ENCODE measurements around the gene PROK2. TPM values are rescaled to one million over a fixed set of nuclear protein-coding genes. Genes with fewer than 3 reads are reported as not detected.

The PROK2 gene
- total RNA-seq, 4 donors from 2014 or later: 1.1 to 1.3 TPM; not detected in 2

GRCh38 chr3:71801986-71802385 lies 17.0 kb upstream of the PROK2 start:
- Histone ChIP-seq H3K4me3 (no peak overlapping the region), H3K9me3 (no peaks in the 10 kb centered on the region), H3K4me1 (no peaks in the 10 kb centered on the region), H3K27me3 (peaks cover 33% of the 10 kb centered on the region), H3K36me3 (no peaks in the 10 kb centered on the region), H3K27ac (no peak overlapping the region)
- ATAC-seq: no peak
- TF ChIP-seq, protein P1, sequence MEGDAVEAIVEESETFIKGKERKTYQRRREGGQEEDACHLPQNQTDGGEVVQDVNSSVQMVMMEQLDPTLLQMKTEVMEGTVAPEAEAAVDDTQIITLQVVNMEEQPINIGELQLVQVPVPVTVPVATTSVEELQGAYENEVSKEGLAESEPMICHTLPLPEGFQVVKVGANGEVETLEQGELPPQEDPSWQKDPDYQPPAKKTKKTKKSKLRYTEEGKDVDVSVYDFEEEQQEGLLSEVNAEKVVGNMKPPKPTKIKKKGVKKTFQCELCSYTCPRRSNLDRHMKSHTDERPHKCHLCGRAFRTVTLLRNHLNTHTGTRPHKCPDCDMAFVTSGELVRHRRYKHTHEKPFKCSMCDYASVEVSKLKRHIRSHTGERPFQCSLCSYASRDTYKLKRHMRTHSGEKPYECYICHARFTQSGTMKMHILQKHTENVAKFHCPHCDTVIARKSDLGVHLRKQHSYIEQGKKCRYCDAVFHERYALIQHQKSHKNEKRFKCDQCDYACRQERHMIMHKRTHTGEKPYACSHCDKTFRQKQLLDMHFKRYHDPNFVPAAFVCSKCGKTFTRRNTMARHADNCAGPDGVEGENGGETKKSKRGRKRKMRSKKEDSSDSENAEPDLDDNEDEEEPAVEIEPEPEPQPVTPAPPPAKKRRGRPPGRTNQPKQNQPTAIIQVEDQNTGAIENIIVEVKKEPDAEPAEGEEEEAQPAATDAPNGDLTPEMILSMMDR (IDR thresholded peaks at IDR 0.05): no peak
- TF ChIP-seq POLR2AphosphoS5 (IDR thresholded peaks at IDR 0.05): no peak
- no peak for TF ChIP-seq POLR2A (IDR thresholded peaks at IDR 0.05)
- TF ChIP-seq EP300 (IDR thresholded peaks at IDR 0.05): no peak
- WGBS, 2 donors (ENCODE audit: low coverage in 1 of 2): 40 to 100% methylated on average over 1 of the region's 2 CpGs

DNA sequence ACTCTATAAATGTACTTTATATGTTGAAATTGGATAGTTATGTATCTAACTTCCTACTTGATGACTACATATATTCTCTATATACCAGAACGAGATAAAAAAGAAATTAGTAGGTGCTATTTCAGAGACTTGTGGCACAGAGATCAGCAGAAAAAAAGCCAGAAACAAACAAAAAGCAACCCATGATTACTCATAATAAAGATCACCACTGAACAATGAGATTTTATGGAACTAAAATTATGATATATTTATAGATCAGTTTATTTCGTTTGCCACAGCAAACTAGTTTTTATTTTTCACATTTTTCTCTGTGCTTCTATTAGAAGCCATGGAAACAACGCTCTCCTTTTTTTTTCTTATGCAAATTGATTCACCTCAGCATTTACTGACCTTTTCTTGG lies 15.1 kb upstream of the PROK2 start:
- no peak overlapping the region for H3K27ac ChIP-seq
- no peak overlapping the region for H3K4me3 ChIP-seq
- peaks cover 33% of the 10 kb centered on the region for H3K27me3 ChIP-seq
- TF ChIP-seq POLR2A (IDR thresholded peaks at IDR 0.05) (no peak), POLR2AphosphoS5 (IDR thresholded peaks at IDR 0.05) (no peak), EP300 (IDR thresholded peaks at IDR 0.05) (no peak)
- TF ChIP-seq, protein P1 (IDR thresholded peaks at IDR 0.05): no peak
- H3K9me3 ChIP-seq: no peaks in the 10 kb centered on the region
- H3K36me3 ChIP-seq: no peaks in the 10 kb centered on the region
- 57 to 65% methylated on average over 3 of the region's 3 CpGs for WGBS, 2 donors (ENCODE audit: low coverage in 1 of 2)
- H3K4me1 ChIP-seq: no peaks in the 10 kb centered on the region
- ATAC-seq: no peak

DNA sequence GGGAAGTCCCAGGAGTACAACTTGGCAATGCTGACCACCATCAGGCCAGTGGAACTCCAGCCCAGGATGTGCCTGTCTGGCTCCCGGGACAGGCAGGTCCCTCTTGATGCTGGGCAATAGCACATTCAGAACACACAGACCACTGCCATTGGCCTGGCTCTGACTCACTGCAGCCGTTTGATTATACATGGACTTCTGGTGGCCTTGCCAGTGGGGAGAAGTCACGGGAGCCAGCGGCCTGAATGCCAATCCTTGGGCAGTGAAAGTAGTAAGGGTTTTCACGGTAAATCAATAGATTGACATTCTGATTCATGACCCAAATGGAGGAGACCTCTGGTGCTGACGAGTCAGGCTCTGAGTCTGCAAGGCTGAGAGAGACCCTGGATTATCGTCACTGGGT lies 12.5 kb upstream of the PROK2 start:
- no peak for ATAC-seq
- Histone ChIP-seq H3K36me3 (no peaks in the 10 kb centered on the region), H3K27ac (no peak overlapping the region), H3K27me3 (peaks cover 28% of the 10 kb centered on the region), H3K4me1 (no peaks in the 10 kb centered on the region), H3K9me3 (no peaks in the 10 kb centered on the region), H3K4me3 (no peak overlapping the region)
- 92 to 100% methylated on average over 2 to 4 of the region's 7 CpGs for WGBS, 2 donors (ENCODE audit: low coverage in 1 of 2)
- TF ChIP-seq POLR2A (IDR thresholded peaks at IDR 0.05) (no peak), POLR2AphosphoS5 (IDR thresholded peaks at IDR 0.05) (no peak), EP300 (IDR thresholded peaks at IDR 0.05) (no peak)
- TF ChIP-seq, protein P1 (IDR thresholded peaks at IDR 0.05): no peak

DNA sequence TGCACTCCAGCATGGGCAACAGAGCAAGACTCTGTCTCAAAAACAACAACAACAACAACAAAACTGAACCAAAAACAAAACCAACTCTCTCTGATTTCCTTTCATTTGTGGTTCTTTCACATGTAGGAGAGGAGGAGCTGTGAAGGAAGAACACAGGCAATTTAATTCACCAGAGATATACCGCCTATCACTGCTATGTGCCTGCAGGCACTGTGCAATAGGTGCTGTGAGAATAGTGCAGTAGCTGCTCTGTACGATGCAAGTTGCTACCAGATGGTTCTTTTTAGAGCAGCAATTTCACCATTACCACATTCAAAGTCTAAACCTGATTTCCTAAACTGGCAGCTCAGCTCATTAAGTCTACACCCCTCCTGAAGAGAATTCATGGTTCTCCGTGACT lies 11.3 kb upstream of the PROK2 start:
- TF ChIP-seq, protein P1 (IDR thresholded peaks at IDR 0.05): no peak
- TF ChIP-seq POLR2AphosphoS5 (IDR thresholded peaks at IDR 0.05): no peak
- TF ChIP-seq EP300 (IDR thresholded peaks at IDR 0.05): no peak
- TF ChIP-seq POLR2A (IDR thresholded peaks at IDR 0.05): no peak
- H3K27ac ChIP-seq: no peak overlapping the region
- H3K9me3 ChIP-seq: no peaks in the 10 kb centered on the region
- no peak overlapping the region for H3K4me3 ChIP-seq
- no peak for ATAC-seq
- WGBS, 2 donors (ENCODE audit: low coverage in 1 of 2): 80 to 87% methylated on average over 3 of the region's 3 CpGs
- H3K27me3 ChIP-seq: peaks cover 16% of the 10 kb centered on the region
- no peaks in the 10 kb centered on the region for H3K36me3 ChIP-seq
- no peaks in the 10 kb centered on the region for H3K4me1 ChIP-seq

DNA sequence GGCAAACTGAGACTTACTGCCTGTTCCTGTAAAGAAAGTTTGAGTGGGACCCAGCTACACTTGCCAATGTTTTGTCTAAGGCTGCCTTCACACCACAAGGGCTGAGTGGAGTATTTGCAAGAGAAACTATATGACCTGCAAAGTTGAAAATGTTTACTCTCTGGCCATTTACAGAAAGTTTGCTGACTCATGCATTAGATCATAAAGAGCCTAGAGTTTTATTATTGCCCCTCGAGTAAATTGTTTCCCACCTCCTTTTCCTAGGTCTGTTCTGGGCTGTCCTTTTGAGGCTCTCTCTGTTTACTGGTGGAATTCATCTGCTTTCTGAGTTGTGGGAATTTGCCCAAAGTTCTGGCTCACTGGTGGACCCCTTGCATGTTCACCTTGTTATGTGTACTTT lies 6.7 kb upstream of the PROK2 start:
- Histone ChIP-seq H3K36me3 (no peaks in the 10 kb centered on the region), H3K27me3 (no peaks in the 10 kb centered on the region), H3K4me1 (no peaks in the 10 kb centered on the region), H3K27ac (no peak overlapping the region), H3K9me3 (no peaks in the 10 kb centered on the region), H3K4me3 (no peak overlapping the region)
- ATAC-seq: no peak
- TF ChIP-seq EP300 (IDR thresholded peaks at IDR 0.05) (no peak), POLR2AphosphoS5 (IDR thresholded peaks at IDR 0.05) (no peak), POLR2A (IDR thresholded peaks at IDR 0.05) (no peak)
- TF ChIP-seq, protein P1 (IDR thresholded peaks at IDR 0.05): no peak
- 57 to 67% methylated on average over 1 of the region's 1 CpG for WGBS, 2 donors (ENCODE audit: low coverage in 1 of 2)

Measured in gastroesophageal sphincter (tissue), 4 donors.